GM23248 (cell line): ENCODE results near the gene COL15A1. TPM values are rescaled to one million over a fixed set of nuclear protein-coding genes. Genes with fewer than 3 reads are reported as not detected.

Source experiments
- DNase-seq: peaks from one replicate; pipeline ENCODE4 v3.0.0-alpha.2; 2015
- H2AFZ ChIP-seq: fragments of 200-600 bp; sonication (generic); 2 replicates; pipeline ENCODE4 v1.6.1; 2016; ENCODE audit warnings: antibody characterized with exemption
- H3F3A ChIP-seq: fragments of 200-600 bp; sonication (generic); 2 replicates; pipeline ENCODE4 v1.6.1; 2016; ENCODE audit warnings: mild to moderate bottlenecking, antibody characterized with exemption, mixed run types; ENCODE audit not compliant: insufficient read depth
- H3K27ac ChIP-seq: fragments of 200-600 bp; sonication (generic); 2 replicates; pipeline ENCODE4 v1.5.1; 2016; ENCODE audit warnings: mild to moderate bottlenecking
- H3K27me3 ChIP-seq: fragments of 200-600 bp; sonication (generic); replicated peaks from 2 replicates; pipeline ENCODE4 v1.6.1; 2016; ENCODE audit warnings: mild to moderate bottlenecking; ENCODE audit not compliant: insufficient read depth
- H3K36me3 ChIP-seq: fragments of 200-600 bp; sonication (generic); 2 replicates; pipeline ENCODE4 v1.6.1; 2016; ENCODE audit warnings: low read depth, mild to moderate bottlenecking
- H3K4me1 ChIP-seq: fragments of 200-600 bp; sonication (generic); 2 replicates; pipeline ENCODE4 v1.6.1; 2016; ENCODE audit warnings: mild to moderate bottlenecking; ENCODE audit not compliant: insufficient read depth
- H3K4me2 ChIP-seq: fragments of 200-600 bp; sonication (generic); one replicate; pipeline ENCODE4 v1.6.1; 2016; ENCODE audit warnings: mild to moderate bottlenecking; ENCODE audit not compliant: unreplicated experiment
- H3K4me3 ChIP-seq: fragments of 200-600 bp; sonication (generic); 2 replicates; pipeline ENCODE4 v1.5.1; 2016; ENCODE audit warnings: mild to moderate bottlenecking
- H3K79me2 ChIP-seq: fragments of 200-600 bp; sonication (generic); 2 replicates; pipeline ENCODE4 v1.6.1; 2016; ENCODE audit warnings: mild to moderate bottlenecking; ENCODE audit not compliant: insufficient read depth
- H3K9ac ChIP-seq: fragments of 200-600 bp; sonication (generic); 2 replicates; pipeline ENCODE4 v1.6.1; 2016; ENCODE audit warnings: mild to moderate bottlenecking
- H3K9me2 ChIP-seq: fragments of 200-600 bp; sonication (generic); 2 replicates; pipeline ENCODE4 v1.6.1; 2016; ENCODE audit warnings: mixed run types, mild to moderate bottlenecking, moderate library complexity; ENCODE audit not compliant: insufficient read depth
- H3K9me3 ChIP-seq: fragments of 200-600 bp; sonication (generic); one replicate; pipeline ENCODE4 v1.6.1; 2017; ENCODE audit warnings: low read depth
- H4K20me1 ChIP-seq: fragments of 200-600 bp; sonication (generic); 2 replicates; pipeline ENCODE4 v1.6.0; 2016; ENCODE audit not compliant: insufficient read depth
- EZH2 ChIP-seq: fragments of 200-600 bp; sonication (generic); IDR thresholded peaks from 2 replicates; pipeline ENCODE4 v1.6.1; 2018; ENCODE audit warnings: antibody characterized with exemption, mild to moderate bottlenecking; ENCODE audit not compliant: insufficient read depth, poor library complexity, severe bottlenecking
- EZH2phosphoT487 ChIP-seq: fragments of 200-600 bp; sonication (generic); IDR thresholded peaks from 2 replicates; pipeline ENCODE4 v1.6.1; 2018; ENCODE audit warnings: antibody characterized with exemption, moderate library complexity, mild to moderate bottlenecking, low read depth; ENCODE audit not compliant: insufficient read depth
- WGBS, 2 experiments: methylation state at CpG; one replicate each; pipeline ENCODE4 v1.1.6; 2015 to 2017; ENCODE audit warnings: low lambda C conversion rate in 2 of 2, low coverage in 1 of 2; ENCODE audit errors: missing lambda C conversion rate in 2 of 2; 5-methylcytosine and 5-hydroxymethylcytosine counted together
- in situ Hi-C: fragments of 300-500 bp; cut with MboI; formaldehyde crosslinking; loops from 2 replicates; pipeline ENCODE4 v1.15.0; 2020
- polyA plus RNA-seq: library from polyadenylated mRNA; unstranded; fragments of >200 nt; fragmentation: Nextera tagmentation; extraction: Ambion mirVana; gene quantifications from 2 replicates; pipeline ENCODE4 v1.2.1, GENCODE V29; 2016
- total RNA-seq: library from RNA; depleted of rRNA; stranded (reverse); fragments of >200 nt; shearing (Covaris generic); gene quantifications from 2 replicates; pipeline ENCODE4 v1.2.3, GENCODE V29; 2014

COL15A1 gene
- total and polyA plus RNA-seq, 2 experiments from 2014 or later: 9.7 to 16.8 TPM

DNA sequence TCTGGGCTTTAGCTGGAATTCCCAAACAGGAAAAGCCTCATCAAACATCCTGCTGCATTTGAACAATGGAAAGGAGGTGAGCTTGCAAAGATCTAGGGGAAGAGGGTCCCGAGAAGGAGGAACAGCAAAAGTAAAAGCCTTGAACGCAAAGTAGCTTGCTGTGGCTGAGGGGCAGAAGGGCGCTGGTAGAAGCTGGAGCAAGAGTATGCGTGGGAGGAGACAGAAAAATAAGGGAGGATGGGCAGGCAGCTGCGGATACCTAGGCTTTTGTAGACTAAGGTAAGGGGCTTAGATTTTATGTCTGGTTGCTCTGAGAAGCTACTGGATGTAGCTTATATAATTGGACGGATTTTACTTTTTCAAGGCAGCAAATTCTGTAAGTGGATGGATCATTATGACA is 139.3 kb downstream of the COL15A1 start:
- Histone ChIP-seq H4K20me1 (no peaks in the 10 kb centered on the region), H3F3A (peaks cover 23% of the 10 kb centered on the region), H3K9me3 (no peaks in the 10 kb centered on the region), H3K27me3 (no peaks in the 10 kb centered on the region), H3K9me2 (no peaks in the 10 kb centered on the region), H2AFZ (no peak overlapping the region), H3K79me2 (no peaks in the 10 kb centered on the region), H3K4me1 (peaks cover 17% of the 10 kb centered on the region; the same call in 1 of the 2 replicates), H3K9ac (no peak overlapping the region), H3K4me2 (no peak overlapping the region), H3K4me3 (no peak overlapping the region), H3K36me3 (no peaks in the 10 kb centered on the region), H3K27ac (no peak overlapping the region)
- TF ChIP-seq EZH2 (no peak), EZH2phosphoT487 (no peak)
- DNase-seq: no peak
- WGBS, 2 experiments: 89 to 91% methylated on average over 6 of the region's 6 CpGs
- in situ Hi-C loops: no loop called here

DNA sequence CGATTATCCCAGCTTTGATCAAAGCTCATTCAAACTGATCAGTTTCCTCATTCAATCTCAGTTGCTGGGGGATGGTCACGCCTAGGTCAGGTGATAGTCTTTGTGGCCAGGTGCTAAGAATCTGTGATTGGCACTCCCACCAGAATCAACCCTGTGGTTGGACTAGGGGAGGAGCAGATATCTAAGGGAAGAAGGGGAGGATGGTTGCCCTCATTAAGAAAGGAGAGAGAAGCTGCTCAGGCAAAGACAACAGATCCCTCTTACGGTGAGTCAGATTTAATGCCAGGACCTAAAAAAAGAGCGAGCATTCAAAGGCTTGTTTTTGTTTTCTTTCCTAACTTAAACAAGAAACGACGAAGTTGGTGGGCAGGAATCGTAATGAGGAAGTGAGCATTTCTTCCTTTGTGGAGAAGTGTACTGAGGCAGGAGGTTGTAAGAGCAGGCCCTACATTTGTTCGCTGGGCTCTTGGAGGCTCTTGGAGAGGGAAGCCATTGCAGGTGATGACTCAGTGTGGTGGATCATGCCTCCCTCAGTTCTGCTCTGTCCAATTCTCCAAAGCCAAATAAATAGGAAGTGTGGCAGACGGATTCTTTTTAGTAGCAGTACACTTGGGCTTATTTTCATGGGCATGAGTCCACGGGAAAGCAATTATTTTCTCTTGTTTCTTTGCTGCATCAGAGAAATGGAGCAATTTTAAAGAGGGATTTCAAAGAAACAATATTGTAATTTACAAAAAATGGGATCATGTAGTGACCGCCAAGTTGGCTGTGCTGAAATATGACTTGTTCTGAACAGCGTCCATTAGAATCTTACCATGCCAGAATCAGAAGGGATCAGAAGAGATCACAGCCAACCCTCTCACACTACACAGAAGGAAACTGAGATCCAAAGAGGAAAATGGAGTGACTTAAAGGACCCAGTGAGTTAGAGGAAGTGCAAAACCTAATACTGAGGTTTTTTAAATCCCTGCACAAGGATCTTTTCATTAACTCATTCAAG is 142.5 kb downstream of the COL15A1 start:
- H4K20me1 ChIP-seq: no peaks in the 10 kb centered on the region
- peak overlapping the region; percentile 36 for H3K9ac ChIP-seq
- WGBS, 2 experiments: 19 to 20% methylated on average over 12 of the region's 12 CpGs
- no peaks in the 10 kb centered on the region for H3K27me3 ChIP-seq
- TF ChIP-seq EZH2 (no peak), EZH2phosphoT487 (no peak)
- peak overlapping the region; percentile 53 for H3K4me2 ChIP-seq
- H3K79me2 ChIP-seq: no peaks in the 10 kb centered on the region
- H3K9me3 ChIP-seq: no peaks in the 10 kb centered on the region
- H3K9me2 ChIP-seq: no peaks in the 10 kb centered on the region
- peaks cover 36% of the 10 kb centered on the region for H3F3A ChIP-seq
- DNase-seq: peak; percentile 89
- peak overlapping the region; percentile 86 for H2AFZ ChIP-seq
- in situ Hi-C loops: no loop called here
- H3K4me3 ChIP-seq: peak overlapping the region; percentile 39
- peaks cover 34% of the 10 kb centered on the region for H3K4me1 ChIP-seq
- H3K27ac ChIP-seq: peak overlapping the region; percentile 68
- H3K36me3 ChIP-seq: no peaks in the 10 kb centered on the region

DNA sequence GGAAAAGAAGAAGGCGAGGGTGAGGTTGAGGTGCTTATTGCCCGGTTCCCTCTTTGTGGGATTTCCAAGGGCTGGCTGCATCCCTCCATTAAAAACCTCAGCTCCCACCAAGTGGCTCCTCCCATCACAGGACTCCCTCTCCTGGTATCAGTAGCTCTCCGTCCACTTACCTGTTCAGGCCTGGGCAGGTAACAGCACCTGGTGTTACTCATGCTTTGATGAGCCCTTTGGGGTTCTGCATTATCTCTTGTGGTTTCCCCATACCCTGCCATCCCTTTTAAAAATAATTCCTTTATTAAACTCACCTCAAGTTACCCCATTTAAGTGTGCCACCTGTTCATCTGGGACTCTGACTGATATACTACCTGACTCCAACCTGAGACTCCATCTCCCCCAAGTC is 143.8 kb downstream of the COL15A1 start:
- no peak for DNase-seq
- TF ChIP-seq EZH2phosphoT487 (no peak), EZH2 (no peak)
- in situ Hi-C loops: no loop called here
- Histone ChIP-seq H3K27me3 (no peaks in the 10 kb centered on the region), H3K4me2 (no peak overlapping the region), H3K27ac (no peak overlapping the region), H3K4me3 (no peak overlapping the region), H3K4me1 (peaks cover 34% of the 10 kb centered on the region), H3K36me3 (no peaks in the 10 kb centered on the region), H4K20me1 (no peaks in the 10 kb centered on the region), H3K9me2 (no peaks in the 10 kb centered on the region), H3K9ac (no peak overlapping the region), H3K9me3 (no peaks in the 10 kb centered on the region), H3F3A (peaks cover 36% of the 10 kb centered on the region), H3K79me2 (no peaks in the 10 kb centered on the region), H2AFZ (no peak overlapping the region)
- WGBS, 2 experiments: 95 to 97% methylated on average over 3 of the region's 3 CpGs

DNA sequence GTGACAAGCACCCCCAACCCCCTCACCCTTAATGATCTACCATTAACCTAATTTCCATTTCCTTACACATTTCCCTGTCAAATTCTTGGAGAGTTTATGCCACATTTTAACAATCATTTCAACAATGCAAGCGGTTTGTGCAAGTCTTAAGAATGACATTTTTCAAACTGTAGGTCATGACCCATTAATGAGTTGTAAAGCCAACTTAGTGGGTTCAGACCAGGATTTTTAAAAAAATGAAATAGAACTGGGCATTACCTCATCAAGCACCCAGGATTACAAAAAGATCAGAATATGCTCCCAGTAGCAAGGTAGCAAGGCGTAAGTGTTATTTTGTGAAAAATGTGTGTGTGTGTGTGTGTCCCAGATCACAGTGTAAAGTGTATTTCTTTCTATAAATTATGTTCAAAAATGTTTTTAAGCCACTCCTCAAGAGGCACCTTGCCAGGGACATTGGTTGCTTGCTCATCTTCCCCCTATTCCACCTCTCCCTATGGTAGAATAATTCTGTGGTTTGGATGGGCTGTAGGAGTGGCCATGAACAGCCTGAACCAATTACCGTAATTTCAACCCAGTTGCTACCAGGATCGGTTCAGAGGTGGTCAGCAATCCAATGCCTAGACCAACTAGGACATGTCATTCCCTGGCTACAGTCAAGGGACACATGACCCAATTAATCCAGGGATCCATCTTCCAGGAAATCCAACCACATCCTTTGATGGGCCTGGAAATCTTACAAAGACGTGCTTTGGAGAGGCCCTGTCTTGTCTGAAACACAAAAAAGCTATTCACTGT is 146.8 kb downstream of the COL15A1 start:
- Histone ChIP-seq H3K4me3 (no peak overlapping the region), H3K79me2 (no peaks in the 10 kb centered on the region), H3K9me2 (no peaks in the 10 kb centered on the region), H3K9ac (no peak overlapping the region), H4K20me1 (no peaks in the 10 kb centered on the region), H3K9me3 (no peaks in the 10 kb centered on the region), H3K36me3 (no peaks in the 10 kb centered on the region), H3F3A (peaks cover 36% of the 10 kb centered on the region), H3K27me3 (0 out of 2 replicates have a peak, but pooled peaks cover 3% of the 10 kb centered on the region), H3K27ac (0 out of 2 replicates have a peak overlapping the region, but pooled peaks have one; percentile 0), H3K4me2 (peak overlapping the region; percentile 32), H3K4me1 (peaks cover 33% of the 10 kb centered on the region), H2AFZ (no peak overlapping the region)
- in situ Hi-C loops: no loop called here
- TF ChIP-seq EZH2 (no peak), EZH2phosphoT487 (no peak)
- peak; percentile 71 for DNase-seq
- WGBS, 2 experiments: 32 to 33% methylated on average over 5 of the region's 5 CpGs
